Mucosa of stomach (tissue), 1 donor: ENCODE measurements around the gene CACNA2D2.

Experiments
- H3K27me3 ChIP-seq: one replicate; pipeline ENCODE4 v1.7.0; 2013; ENCODE audit warnings: mild to moderate bottlenecking, low read length; ENCODE audit not compliant: control insufficient read depth, insufficient read depth
- H3K36me3 ChIP-seq: one replicate; pipeline ENCODE4 v1.7.0; 2013; ENCODE audit warnings: low read length; ENCODE audit not compliant: control insufficient read depth, insufficient read depth
- H3K4me1 ChIP-seq: one replicate; pipeline ENCODE4 v1.7.0; 2013; ENCODE audit warnings: mild to moderate bottlenecking, low read length; ENCODE audit not compliant: control insufficient read depth, insufficient read depth
- H3K4me3 ChIP-seq: one replicate; pipeline ENCODE4 v1.7.0; 2013; ENCODE audit warnings: low read length
- H3K9ac ChIP-seq: one replicate; pipeline ENCODE4 v1.7.0; 2013; ENCODE audit warnings: mild to moderate bottlenecking, low read length, moderate library complexity
- H3K9me3 ChIP-seq: one replicate; pipeline ENCODE4 v1.7.0; 2013; ENCODE audit warnings: mild to moderate bottlenecking, low read length, moderate library complexity; ENCODE audit not compliant: control insufficient read depth
- donor health status: Pancreatic carcinoma.

CACNA2D2 gene

DNA sequence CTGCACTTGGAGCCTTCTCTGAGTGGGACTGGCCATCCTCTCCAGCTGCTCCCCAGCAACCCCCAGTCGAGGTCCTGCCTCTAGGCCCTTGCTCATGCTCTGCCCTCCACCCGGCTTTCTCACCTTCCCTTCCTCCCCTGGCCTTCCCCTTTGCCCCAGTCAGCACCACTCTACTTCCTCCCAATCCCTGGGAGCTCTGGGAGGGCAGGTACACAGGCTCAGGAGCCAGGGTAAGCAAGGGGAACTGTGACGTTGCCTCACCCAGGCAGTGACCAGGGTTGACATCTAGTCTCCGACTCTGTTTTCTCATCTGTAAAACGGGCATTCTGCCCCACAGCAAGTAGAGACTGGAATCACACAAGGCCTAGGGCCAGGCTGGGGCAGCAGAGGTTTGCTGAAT is 77.5 kb downstream of the CACNA2D2 start:
- H3K4me3 ChIP-seq, result no peak overlapping the region
- no peaks in the 10 kb centered on the region for H3K9me3 ChIP-seq
- peaks cover 31% of the 10 kb centered on the region for H3K4me1 ChIP-seq
- no peaks in the 10 kb centered on the region for H3K27me3 ChIP-seq
- H3K9ac ChIP-seq, result no peak overlapping the region
- H3K36me3 ChIP-seq, result no peaks in the 10 kb centered on the region

GRCh38 chr3:50423543-50423942 is 79.9 kb downstream of the CACNA2D2 start:
- peaks cover 31% of the 10 kb centered on the region for H3K4me1 ChIP-seq
- H3K9ac ChIP-seq, result no peak overlapping the region
- H3K4me3 ChIP-seq, result no peak overlapping the region
- no peaks in the 10 kb centered on the region for H3K9me3 ChIP-seq
- no peaks in the 10 kb centered on the region for H3K36me3 ChIP-seq
- H3K27me3 ChIP-seq, result no peaks in the 10 kb centered on the region

DNA sequence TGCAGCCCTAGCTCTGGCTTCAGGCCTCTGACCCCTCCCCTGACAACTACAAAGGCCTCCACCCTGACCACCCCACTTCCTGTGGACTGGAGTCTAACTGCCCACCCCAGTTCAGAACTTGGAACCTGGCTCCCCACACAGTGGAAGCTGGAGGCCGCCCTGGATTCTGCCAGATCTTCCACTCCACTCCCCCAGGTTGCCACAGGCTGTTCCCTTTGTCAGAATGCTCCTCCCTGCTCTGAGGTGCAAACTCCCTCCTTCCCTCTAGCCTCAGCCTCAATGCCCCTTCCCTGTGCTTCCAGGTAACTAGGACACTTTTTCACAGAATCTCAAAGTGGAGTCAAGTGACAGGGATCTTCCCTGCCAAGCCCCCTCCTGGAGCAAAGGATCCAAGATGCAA is 81.3 kb downstream of the CACNA2D2 start:
- Histone ChIP-seq H3K9ac (no peak overlapping the region), H3K4me3 (no peak overlapping the region), H3K36me3 (no peaks in the 10 kb centered on the region), H3K9me3 (no peaks in the 10 kb centered on the region), H3K27me3 (no peaks in the 10 kb centered on the region), H3K4me1 (peaks cover 31% of the 10 kb centered on the region)

GRCh38 chr3:50419595-50420370 is 83.7 kb downstream of the CACNA2D2 start:
- no peaks in the 10 kb centered on the region for H3K9me3 ChIP-seq
- H3K9ac ChIP-seq, result no peak overlapping the region
- H3K4me3 ChIP-seq, result no peak overlapping the region
- no peaks in the 10 kb centered on the region for H3K36me3 ChIP-seq
- H3K27me3 ChIP-seq, result no peaks in the 10 kb centered on the region
- peaks cover 19% of the 10 kb centered on the region for H3K4me1 ChIP-seq

DNA sequence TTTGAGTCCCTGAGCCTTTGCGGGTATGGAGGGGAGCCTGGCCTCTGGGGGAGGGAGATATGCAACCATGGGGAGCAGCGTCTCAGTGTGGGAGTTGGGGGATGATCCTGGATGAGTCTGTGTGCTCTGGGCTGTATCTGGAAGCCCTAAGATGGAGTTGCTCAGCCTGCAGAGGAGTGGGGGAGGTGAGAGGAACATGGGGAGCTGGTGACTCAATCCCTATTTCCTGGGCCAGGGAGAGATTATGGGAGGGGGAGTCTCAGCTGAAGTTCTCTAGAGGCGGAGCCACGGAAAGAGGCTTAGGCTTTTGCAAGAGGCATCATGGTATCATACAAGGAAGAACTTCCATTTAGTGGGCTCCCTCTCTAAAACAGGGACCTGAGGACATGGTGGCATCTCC is 84.6 kb downstream of the CACNA2D2 start:
- Histone ChIP-seq H3K4me3 (no peak overlapping the region), H3K36me3 (no peaks in the 10 kb centered on the region), H3K9ac (no peak overlapping the region), H3K4me1 (peaks cover 13% of the 10 kb centered on the region), H3K27me3 (no peaks in the 10 kb centered on the region), H3K9me3 (no peaks in the 10 kb centered on the region)

GRCh38 chr3:50417637-50418033 is 85.8 kb downstream of the CACNA2D2 start:
- H3K9me3 ChIP-seq, result no peaks in the 10 kb centered on the region
- H3K9ac ChIP-seq, result no peak overlapping the region
- no peaks in the 10 kb centered on the region for H3K36me3 ChIP-seq
- peaks cover under 1% of the 10 kb centered on the region for H3K4me1 ChIP-seq
- no peak overlapping the region for H3K4me3 ChIP-seq
- H3K27me3 ChIP-seq, result no peaks in the 10 kb centered on the region

DNA sequence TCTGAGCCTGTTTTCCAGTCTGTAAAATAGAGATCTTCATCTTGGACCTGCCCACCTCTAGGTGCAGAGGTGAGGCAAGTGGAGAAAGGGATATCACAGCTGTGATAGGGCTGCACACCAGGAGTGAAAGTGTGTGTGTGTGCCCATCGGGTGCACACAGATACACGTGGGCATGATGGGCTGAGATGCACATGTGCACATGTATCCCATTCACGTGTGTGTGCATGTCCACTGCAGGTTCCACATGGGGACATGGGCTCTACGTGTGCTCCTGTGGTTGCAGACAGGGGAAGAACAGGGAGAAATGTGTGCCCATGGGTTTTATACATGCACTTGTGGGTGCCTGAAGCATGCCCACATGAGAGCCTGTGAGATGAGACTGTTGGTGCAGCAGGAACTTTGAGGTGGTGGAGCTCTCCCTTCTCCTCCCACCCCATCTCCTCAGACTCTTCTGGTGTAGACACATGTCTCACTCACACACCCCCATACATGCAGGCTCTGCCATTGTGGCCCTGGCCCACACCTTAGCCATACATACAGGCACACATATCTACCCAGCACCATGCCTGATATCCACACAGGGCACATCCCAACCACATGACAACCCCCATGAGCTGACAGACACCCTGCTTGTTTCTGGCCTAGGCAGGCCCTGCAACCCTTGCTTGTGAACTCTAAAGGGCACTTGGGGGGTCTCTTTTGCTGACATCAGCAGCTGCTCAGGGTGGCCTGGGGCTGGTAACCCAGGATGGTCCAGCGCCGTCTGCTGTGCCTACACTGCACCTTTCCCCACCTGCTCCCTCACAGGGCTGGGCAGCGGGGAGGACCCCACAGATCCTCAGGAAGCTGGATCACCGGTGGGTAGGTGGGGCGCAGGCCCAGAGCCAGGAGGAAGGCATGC is 86.4 kb downstream of the CACNA2D2 start:
- no peaks in the 10 kb centered on the region for H3K9me3 ChIP-seq
- no peaks in the 10 kb centered on the region for H3K4me1 ChIP-seq
- H3K9ac ChIP-seq, result no peak overlapping the region
- no peaks in the 10 kb centered on the region for H3K27me3 ChIP-seq
- H3K36me3 ChIP-seq, result no peaks in the 10 kb centered on the region
- no peak overlapping the region for H3K4me3 ChIP-seq

DNA sequence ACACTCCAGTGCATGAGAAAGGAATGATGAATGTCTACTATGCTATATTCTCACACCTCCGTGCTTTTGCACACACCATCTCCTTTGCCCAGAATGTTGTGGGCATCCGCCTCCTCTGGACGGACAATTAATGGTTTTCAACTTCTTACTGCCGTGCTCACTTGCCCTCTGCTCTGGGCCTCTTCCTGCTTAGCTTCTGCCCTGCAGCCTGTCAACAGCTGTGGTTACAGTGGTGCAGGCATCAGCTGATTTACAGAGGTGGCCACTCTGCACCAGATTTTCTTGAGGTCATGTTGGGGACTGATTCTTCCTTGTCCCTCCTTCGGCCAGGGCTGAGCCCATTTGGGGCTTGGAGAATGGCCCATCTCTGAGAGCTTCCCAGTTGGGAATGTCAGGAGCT is 87.6 kb downstream of the CACNA2D2 start:
- H3K4me3 ChIP-seq, result no peak overlapping the region
- H3K9ac ChIP-seq, result no peak overlapping the region
- no peaks in the 10 kb centered on the region for H3K4me1 ChIP-seq
- H3K36me3 ChIP-seq, result no peaks in the 10 kb centered on the region
- no peaks in the 10 kb centered on the region for H3K9me3 ChIP-seq
- H3K27me3 ChIP-seq, result no peaks in the 10 kb centered on the region

DNA sequence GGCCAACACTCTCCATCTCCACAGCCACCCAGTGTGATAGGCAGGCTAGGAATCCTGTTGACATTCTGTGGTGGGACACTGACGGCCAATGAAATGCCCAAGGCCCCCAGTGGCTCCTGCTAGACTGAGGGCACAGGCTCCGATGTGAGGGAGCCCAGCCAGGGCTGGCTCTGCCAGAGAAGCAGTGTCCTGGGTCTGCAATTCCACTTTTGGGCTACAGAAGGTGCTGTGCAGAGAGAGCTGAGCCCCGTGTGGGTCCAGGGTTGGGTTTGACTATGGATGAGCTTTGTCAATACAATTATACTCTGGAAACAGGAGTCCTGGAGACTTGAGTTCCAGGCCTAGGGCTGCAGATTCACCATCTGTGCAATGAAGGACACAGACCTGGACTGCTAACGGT is 88.4 kb downstream of the CACNA2D2 start:
- no peaks in the 10 kb centered on the region for H3K36me3 ChIP-seq
- no peaks in the 10 kb centered on the region for H3K4me1 ChIP-seq
- H3K9ac ChIP-seq, result no peak overlapping the region

DNA sequence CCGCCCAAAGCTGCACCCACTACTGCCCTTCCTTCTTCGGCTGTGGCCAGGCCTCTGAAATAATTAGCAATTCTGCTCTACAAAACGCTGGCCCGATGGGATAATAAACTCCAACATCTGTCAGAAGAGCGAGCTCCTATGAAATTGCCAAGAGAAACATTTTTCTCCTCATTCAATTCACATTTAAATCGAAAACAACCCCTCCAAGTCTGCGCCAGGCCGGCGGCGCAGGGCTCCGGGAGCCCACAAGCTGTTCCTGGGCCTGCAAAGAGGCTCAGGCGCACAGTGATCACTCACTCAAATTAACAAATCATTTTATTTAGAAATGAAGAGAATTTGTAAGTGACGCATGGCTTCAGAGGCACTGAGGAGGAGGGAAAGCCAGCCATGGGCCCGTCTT is 88.8 kb downstream of the CACNA2D2 start:
- Histone ChIP-seq H3K27me3 (no peaks in the 10 kb centered on the region), H3K9ac (no peak overlapping the region), H3K9me3 (no peaks in the 10 kb centered on the region), H3K4me1 (no peaks in the 10 kb centered on the region), H3K36me3 (no peaks in the 10 kb centered on the region), H3K4me3 (no peak overlapping the region)

More for the DNA sequence above, 88.4 kb downstream of the CACNA2D2 start:
- Histone ChIP-seq H3K9me3 (no peaks in the 10 kb centered on the region), H3K27me3 (no peaks in the 10 kb centered on the region), H3K4me3 (no peak overlapping the region)

GRCh38 chr3:50412231-50412754 is 91.1 kb downstream of the CACNA2D2 start:
- Histone ChIP-seq H3K9ac (no peak overlapping the region), H3K9me3 (no peaks in the 10 kb centered on the region), H3K36me3 (no peaks in the 10 kb centered on the region), H3K27me3 (no peaks in the 10 kb centered on the region), H3K4me1 (no peaks in the 10 kb centered on the region), H3K4me3 (no peak overlapping the region)

DNA sequence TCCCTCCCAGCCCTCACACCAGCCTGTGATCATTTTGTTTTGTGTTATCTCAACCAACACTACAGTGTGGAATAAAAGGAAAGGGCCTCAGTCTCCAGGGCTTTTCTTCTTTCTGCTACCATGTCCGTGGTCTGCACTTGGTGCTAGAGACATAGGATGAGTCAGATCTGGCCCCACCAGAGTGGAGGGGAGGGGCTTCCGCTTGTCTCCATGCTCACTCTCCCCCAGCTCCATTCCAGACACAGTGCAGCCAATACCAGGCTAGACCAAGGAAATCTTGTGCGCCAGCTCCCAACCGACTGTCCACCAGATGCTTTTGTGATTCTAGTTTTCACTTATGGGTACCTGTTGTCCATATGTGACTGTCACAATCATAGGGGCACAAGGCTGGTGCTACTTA is 92.2 kb downstream of the CACNA2D2 start:
- Histone ChIP-seq H3K36me3 (no peaks in the 10 kb centered on the region), H3K9ac (no peak overlapping the region), H3K4me3 (no peak overlapping the region), H3K4me1 (no peaks in the 10 kb centered on the region), H3K9me3 (no peaks in the 10 kb centered on the region), H3K27me3 (no peaks in the 10 kb centered on the region)
